Kidney (tissue), 14 donors: ENCODE data around the gene PATL2. TPM values are rescaled to one million over a fixed set of nuclear protein-coding genes. Genes with fewer than 3 reads are reported as not detected.

Source experiments
- DNase-seq, 5 donors: peaks; one replicate each; pipeline ENCODE4 v3.0.0-alpha.2; 2013 to 2020
- FAIRE-seq: peaks from 2 replicates; lab custom pipeline; 2012; peaks lifted over from hg19 to GRCh38; lab: Jason Lieb, UNC
- H3K27ac ChIP-seq, 2 donors: one replicate each; pipeline ENCODE4 v1.7.0; 2013; ENCODE audit warnings: low read depth in 2 of 2, low read length in 2 of 2, inconsistent platforms in 1 of 2
- H3K27me3 ChIP-seq: one replicate; pipeline ENCODE4 v1.7.1; 2013; ENCODE audit warnings: low read length, inconsistent platforms; ENCODE audit not compliant: control insufficient read depth, insufficient read depth
- H3K36me3 ChIP-seq, 3 donors: one replicate each; pipeline versions ENCODE4 v1.7.0 to v1.7.1; 2013; ENCODE audit warnings: low read length in 3 of 3, control low read depth in 1 of 3, inconsistent platforms in 1 of 3; ENCODE audit not compliant: insufficient read depth in 3 of 3, control insufficient read depth in 2 of 3
- H3K4me1 ChIP-seq, 3 donors: one replicate each; pipeline versions ENCODE4 v1.7.0 to v1.7.1; 2013; ENCODE audit warnings: low read length in 3 of 3, inconsistent platforms in 1 of 3, low read depth in 1 of 3; ENCODE audit not compliant: control insufficient read depth in 2 of 3, insufficient read depth in 2 of 3
- H3K4me3 ChIP-seq, 3 donors: one replicate each; pipeline versions ENCODE4 v1.7.0 to v1.8.1; 2013; ENCODE audit warnings: low read length in 3 of 3, control low read depth in 1 of 3, inconsistent platforms in 1 of 3
- H3K9ac ChIP-seq, 3 donors: one replicate each; pipeline versions ENCODE4 v1.7.0 to v1.7.1; 2013; ENCODE audit warnings: low read length in 3 of 3, control low read depth in 1 of 3, inconsistent platforms in 1 of 3
- H3K9me3 ChIP-seq, 3 donors: one replicate each; pipeline versions ENCODE4 v1.7.0 to v1.7.1; 2013; ENCODE audit warnings: low read length in 3 of 3, control low read depth in 1 of 3, inconsistent platforms in 1 of 3; ENCODE audit not compliant: control insufficient read depth in 2 of 3, insufficient read depth in 1 of 3
- CTCF ChIP-seq: IDR thresholded peaks from 3 replicates; pipeline ENCODE4 v1.5.1; 2012; ENCODE audit warnings: mild to moderate bottlenecking, moderate library complexity, borderline replicate concordance; ENCODE audit not compliant: insufficient read depth; ENCODE audit errors: extremely low read depth
- intact Hi-C: fragments of 100-400 bp; cut with DNase I; formaldehyde crosslinking; loops from one replicate; pipeline ENCODE4 v1.11.1; 2022
- polyA plus RNA-seq: library from polyadenylated mRNA; stranded (reverse); fragments of 350-450 nt; fragmentation: Illumina TruSeq; extraction: RNeasy Lipid Tissue Mini Kit (QIAGEN cat#74804); gene quantifications from one replicate; pipeline ENCODE4 v1.2.3, GENCODE V29; 2014; ENCODE audit warnings: low read depth, low replicate concordance; ENCODE audit not compliant: insufficient read depth
- total RNA-seq: library from RNA; stranded (reverse); fragmentation: NEBNext Ultra II Directional; extraction: Animal tissue kit (Norgen Biotek cat#: 25700); gene quantifications from one replicate; pipeline ENCODE4 v1.2.1, GENCODE V29; 2021
- donor health status: control.
- donor health status: control.
- donor health status: control.
- donor health status: control.
- donor health status: control.
- donor health status: DM: yes; HTN: yes; CAD: no.
- donor health status: Normal renal cell carcinoma (clear cell type).

Gene PATL2
- total and polyA plus RNA-seq, 2 donors from 2014 or later = 0.73 to 2.1 TPM

- H3K27me3 ChIP-seq = no peaks in the 10 kb centered on the region
- DNase-seq (no peak), FAIRE-seq (no peak)
- no peak for TF ChIP-seq CTCF
- H3K4me3 ChIP-seq = no peak overlapping the region
- no peaks in the 10 kb centered on the region for H3K36me3 ChIP-seq
- intact Hi-C loops = no loop called here
- no peak overlapping the region for H3K9ac ChIP-seq
- H3K27ac ChIP-seq = no peak overlapping the region
- no peaks in the 10 kb centered on the region for H3K9me3 ChIP-seq
- no peaks in the 10 kb centered on the region for H3K4me1 ChIP-seq
Measured at GRCh38 chr15:44698641-44699040, 12.5 kb downstream of the PATL2 start.

GRCh38 chr15:44697014-44697413 is 14.1 kb downstream of the PATL2 start:
- H3K9ac ChIP-seq = no peak overlapping the region
- no peak for FAIRE-seq
- H3K9me3 ChIP-seq = no peaks in the 10 kb centered on the region
- intact Hi-C loops = no loop called here
- no peak for DNase-seq
- no peak overlapping the region for H3K27ac ChIP-seq
- no peak for TF ChIP-seq CTCF
- H3K4me1 ChIP-seq = no peaks in the 10 kb centered on the region
- no peaks in the 10 kb centered on the region for H3K36me3 ChIP-seq
- H3K27me3 ChIP-seq = no peaks in the 10 kb centered on the region
- H3K4me3 ChIP-seq = no peak overlapping the region

- no peaks in the 10 kb centered on the region for H3K9me3 ChIP-seq
- H3K9ac ChIP-seq = no peak overlapping the region
- H3K27ac ChIP-seq = no peak overlapping the region
- DNase-seq (peak in 3 of 5 donors; percentile 34 to 77 (median 56)), FAIRE-seq (no peak)
- TF ChIP-seq CTCF = no peak
- H3K4me3 ChIP-seq = no peak overlapping the region
- H3K27me3 ChIP-seq = no peaks in the 10 kb centered on the region
- no peaks in the 10 kb centered on the region for H3K4me1 ChIP-seq
- no peaks in the 10 kb centered on the region for H3K36me3 ChIP-seq
- intact Hi-C loops = no loop called here
Measured at GRCh38 chr15:44695294-44695693, 15.8 kb downstream of the PATL2 start.

GRCh38 chr15:44694416-44694815 is 16.7 kb downstream of the PATL2 start:
- intact Hi-C loops = no loop called here
- H3K36me3 ChIP-seq = no peaks in the 10 kb centered on the region
- H3K27me3 ChIP-seq = no peaks in the 10 kb centered on the region
- no peak overlapping the region for H3K9ac ChIP-seq
- no peaks in the 10 kb centered on the region for H3K9me3 ChIP-seq
- no peak overlapping the region for H3K4me3 ChIP-seq
- FAIRE-seq (no peak), DNase-seq (peak in 1 of 5 donors; percentile 4)
- no peaks in the 10 kb centered on the region for H3K4me1 ChIP-seq
- no peak for TF ChIP-seq CTCF
- H3K27ac ChIP-seq = no peak overlapping the region
